Endothelial cell of umbilical vein (primary cell): ENCODE results near the gene KCNA3. TPM values are rescaled to one million over a fixed set of nuclear protein-coding genes. Genes with fewer than 3 reads are reported as not detected.

Experiments
- BruUV-seq: library from RNA; stranded (reverse); fragments of 400-500 nt; replicated peaks from 2 replicates; lab custom pipeline; 2021; lab: Mats Ljungman, UMichigan
- CTCF ChIA-PET: fragments of 300-600, 350-600 bp; sonication (Branson Sonifier 250); formaldehyde crosslinking; loops from one replicate; lab custom pipeline; 2021; ENCODE audit warnings: antibody characterized with exemption, inconsistent platforms; lab: Charles Lee
- POLR2A ChIA-PET: fragments of 300-600, 350-600 bp; sonication (Branson Sonifier 250); formaldehyde crosslinking; loops from one replicate; lab custom pipeline; 2021; ENCODE audit warnings: antibody characterized with exemption, inconsistent platforms; lab: Charles Lee
- DNase-seq: peaks from one replicate; pipeline ENCODE4 v3.0.0-alpha.2; 2011; ENCODE audit warnings: low read depth, low spot score
- FAIRE-seq: peaks from 2 replicates; lab custom pipeline; 2011; peaks lifted over from hg19 to GRCh38; lab: Jason Lieb, UNC
- H2AFZ ChIP-seq: 2 replicates; pipeline ENCODE4 v1.6.0; 2012; ENCODE audit warnings: low read depth, low read length, control low read depth, inconsistent platforms
- H3K27ac ChIP-seq: 2 replicates; pipeline ENCODE4 v1.5.1; 2011; ENCODE audit warnings: low read depth, mild to moderate bottlenecking, control low read depth, low read length, moderate library complexity; ENCODE audit not compliant: insufficient read depth
- H3K27me3 ChIP-seq, 2 experiments: 2 replicates each; pipeline versions ENCODE4 v1.6.0 to v1.6.1; 2011; ENCODE audit warnings: low read length in 2 of 2, mixed read lengths in 1 of 2; ENCODE audit not compliant: control insufficient read depth in 2 of 2, insufficient read depth in 2 of 2
- H3K36me3 ChIP-seq, 2 experiments: 2 replicates in 1 of 2; 3 replicates in 1 of 2; pipeline ENCODE4 v1.5.1; 2011; ENCODE audit warnings: low read length in 2 of 2, mild to moderate bottlenecking in 1 of 2, moderate library complexity in 1 of 2; ENCODE audit not compliant: control insufficient read depth in 2 of 2, insufficient read depth in 2 of 2; ENCODE audit errors: extremely low read depth in 1 of 2
- H3K4me1 ChIP-seq: 3 replicates; pipeline ENCODE4 v1.5.1; 2011; ENCODE audit warnings: mild to moderate bottlenecking, low read length; ENCODE audit not compliant: control insufficient read depth, insufficient read depth; ENCODE audit errors: extremely low read depth
- H3K4me2 ChIP-seq: 2 replicates; pipeline ENCODE4 v1.6.1; 2011; ENCODE audit warnings: low read length, control low read depth, mixed read lengths; ENCODE audit not compliant: insufficient read depth
- H3K4me3 ChIP-seq, 3 experiments: fragments of 200-600 bp in 1 of 3; sonication (generic), shearing (Covaris generic) in 1 of 3; replicated peaks in 1 of 3; 2 replicates each; pipeline ENCODE4 v1.5.1; 2011 to 2016; ENCODE audit warnings: control low read depth in 3 of 3, low read length in 3 of 3, mild to moderate bottlenecking in 2 of 3, inconsistent platforms in 1 of 3, low read depth in 1 of 3, moderate library complexity in 1 of 3; ENCODE audit not compliant: insufficient read depth in 1 of 3
- H3K79me2 ChIP-seq: 2 replicates; pipeline ENCODE4 v1.6.0; 2012; ENCODE audit warnings: low read length, inconsistent platforms; ENCODE audit not compliant: control insufficient read depth, insufficient read depth
- H3K9ac ChIP-seq: replicated peaks from 2 replicates; pipeline ENCODE3; 2011; ENCODE audit warnings: low read length, control low read depth; ENCODE audit not compliant: insufficient read depth; ENCODE audit errors: extremely low read depth
- H3K9me1 ChIP-seq: replicated peaks from 3 replicates; pipeline ENCODE4 v1.6.0; 2011; ENCODE audit warnings: mild to moderate bottlenecking, low read length; ENCODE audit not compliant: control insufficient read depth, insufficient read depth; ENCODE audit errors: extremely low read depth
- H3K9me3 ChIP-seq: replicated peaks from 2 replicates; pipeline ENCODE4 v1.5.1; 2012; ENCODE audit warnings: low read length, inconsistent platforms; ENCODE audit not compliant: control insufficient read depth, insufficient read depth
- H4K20me1 ChIP-seq: replicated peaks from 2 replicates; pipeline ENCODE3; 2011; ENCODE audit warnings: mild to moderate bottlenecking, low read length; ENCODE audit not compliant: control insufficient read depth, insufficient read depth; ENCODE audit errors: extremely low read depth
- CTCF ChIP-seq, 2 donors: IDR thresholded peaks; 1 replicate in 1 of 2; 2 replicates in 1 of 2; pipeline ENCODE4 v1.5.1; 2011; ENCODE audit warnings: low read length in 2 of 2, mild to moderate bottlenecking in 2 of 2, moderate library complexity in 2 of 2, control low read depth in 1 of 2, inconsistent platforms in 1 of 2, low read depth in 1 of 2; ENCODE audit not compliant: insufficient read depth in 1 of 2; ENCODE audit errors: extremely low read depth in 1 of 2
- EZH2 ChIP-seq: IDR thresholded peaks from 2 replicates; pipeline ENCODE4 v1.6.1; 2012; ENCODE audit warnings: borderline replicate concordance, low read depth, mild to moderate bottlenecking, moderate library complexity, low read length, inconsistent platforms; ENCODE audit not compliant: severe bottlenecking
- FOS ChIP-seq: IDR thresholded peaks from 2 replicates; pipeline ENCODE4 v1.6.1; 2011; ENCODE audit warnings: mild to moderate bottlenecking, low read length, moderate library complexity, borderline replicate concordance; ENCODE audit not compliant: insufficient read depth
- GATA2 ChIP-seq: IDR thresholded peaks from 2 replicates; pipeline ENCODE4 v1.7.0; 2011; ENCODE audit warnings: low read depth, mild to moderate bottlenecking, moderate library complexity, mixed read lengths, low read length; ENCODE audit not compliant: insufficient read length, insufficient read depth
- JUN ChIP-seq: IDR thresholded peaks from 2 replicates; pipeline ENCODE4 v1.6.1; 2011; ENCODE audit warnings: borderline replicate concordance, low read depth; ENCODE audit not compliant: insufficient read length, insufficient read depth
- MAX ChIP-seq: IDR thresholded peaks from 2 replicates; pipeline ENCODE4 v1.6.1; 2011; ENCODE audit not compliant: insufficient read depth, insufficient read length
- MYC ChIP-seq: IDR thresholded peaks from one replicate; pipeline ENCODE4 v1.6.1; 2011; ENCODE audit warnings: mild to moderate bottlenecking, low read depth, low read length
- POLR2A ChIP-seq: IDR thresholded peaks from 2 replicates; pipeline ENCODE4 v1.6.1; 2012; ENCODE audit warnings: low read depth, mild to moderate bottlenecking, control low read depth, low read length
- POLR2AphosphoS5 ChIP-seq: IDR thresholded peaks from 2 replicates; pipeline ENCODE4 v1.6.1; 2012; ENCODE audit warnings: low read depth, mild to moderate bottlenecking, control low read depth, low read length, moderate library complexity; ENCODE audit not compliant: insufficient read depth
- dilution Hi-C: fragments of 300-500 bp; cut with MboI; formaldehyde crosslinking; loops from one replicate; pipeline ENCODE4 v1.15.0; 2019; ENCODE audit warnings: low sequenced_read_pairs; ENCODE audit not compliant: extremely low pct_ligation_motif_present
- intact Hi-C: fragments of 100-400 bp; cut with micrococcal nuclease; formaldehyde crosslinking; loops from one replicate; pipeline ENCODE4 v1.10.0; 2022
- polyA plus RNA-seq, 4 experiments: library from polyadenylated mRNA; depleted of rRNA in 3 of 4; stranded (reverse) in 3 of 4; unstranded in 1 of 4; fragments of >200 nt; gene quantifications; 2 replicates each; pipeline versions ENCODE4 v1.2.1 to v1.2.3, GENCODE V29; 2011 to 2012; ENCODE audit warnings: missing spikeins in 1 of 4
- total RNA-seq: library from RNA; stranded (reverse); gene quantifications from 2 replicates; pipeline ENCODE4 v1.2.3, GENCODE V29; 2021

KCNA3 gene
- total and polyA plus RNA-seq, 2 donors (not counting 3 experiments of a cell fraction or from before 2014, with no cell fraction given): not detected

GRCh38 chr1:110631836-110632620 lies 42.7 kb downstream of the KCNA3 start:
- H3K4me1 ChIP-seq: no peaks in the 10 kb centered on the region
- H3K9me1 ChIP-seq: no peaks in the 10 kb centered on the region
- H3K36me3 ChIP-seq: no peaks in the 10 kb centered on the region
- no peak overlapping the region for H3K4me2 ChIP-seq
- H3K9ac ChIP-seq: no peak overlapping the region
- dilution Hi-C loops (no loop called here), intact Hi-C loops (no loop called here)
- H3K9me3 ChIP-seq: no peaks in the 10 kb centered on the region
- DNase-seq (no peak), FAIRE-seq (no peak)
- H4K20me1 ChIP-seq: no peaks in the 10 kb centered on the region
- no TSS peak for BruUV-seq
- ChIA-PET CTCF (interaction anchor here (1.1 to 2.2 kb wide), 3 partner anchors 133 to 152 kb away, joined by 4 to 15 read pairs (median 5); no protein-coding TSS in a partner anchor), POLR2A (no interaction called here)
- H3K27me3 ChIP-seq: peaks cover 0 to 2% of the 10 kb centered on the region in 2 experiments
- no peak overlapping the region for H3K4me3 ChIP-seq
- TF ChIP-seq JUN (no peak), MYC (no peak), POLR2A (no peak), POLR2AphosphoS5 (no peak), GATA2 (no peak), MAX (no peak), EZH2 (no peak), FOS (no peak), CTCF (IDR thresholded peaks at IDR 0.05; ENCODE audit: extremely low read depth in 1 of 2, insufficient read depth in 1 of 2, low read depth in 1 of 2, low read length in 2 of 2) (no peak)
- H3K27ac ChIP-seq: no peak overlapping the region
- no peaks in the 10 kb centered on the region for H3K79me2 ChIP-seq
- H2AFZ ChIP-seq: no peak overlapping the region
